Trophoblast cell (in vitro differentiated cells and primary cell): ENCODE results near the gene SNX21.

Experiments
- DNase-seq, 2 donors: peaks; one replicate each; pipeline ENCODE4 v3.0.0-alpha.2; 2016
- H2AFZ ChIP-seq: 2 replicates; pipeline ENCODE4 v1.6.1; 2013; ENCODE audit warnings: low read length, moderate library complexity, mild to moderate bottlenecking; ENCODE audit not compliant: insufficient read depth, poor library complexity
- H2AK5ac ChIP-seq: 2 replicates; pipeline ENCODE4 v1.6.1; 2013; ENCODE audit warnings: mild to moderate bottlenecking, low read length
- H2BK120ac ChIP-seq: 2 replicates; pipeline ENCODE4 v1.6.1; 2013; ENCODE audit warnings: low read length, mild to moderate bottlenecking, moderate library complexity; ENCODE audit not compliant: insufficient read depth, poor library complexity
- H2BK12ac ChIP-seq: 2 replicates; pipeline ENCODE4 v1.6.1; 2013; ENCODE audit warnings: mild to moderate bottlenecking, low read length, moderate library complexity
- H2BK5ac ChIP-seq: 2 replicates; pipeline ENCODE4 v1.6.1; 2013; ENCODE audit warnings: low read length, low read depth, moderate library complexity, mild to moderate bottlenecking; ENCODE audit not compliant: poor library complexity
- H3K14ac ChIP-seq: 2 replicates; pipeline ENCODE4 v1.6.1; 2013; ENCODE audit warnings: mild to moderate bottlenecking, low read length
- H3K18ac ChIP-seq: 2 replicates; pipeline ENCODE4 v1.6.1; 2013; ENCODE audit warnings: mild to moderate bottlenecking, low read length
- H3K23ac ChIP-seq: 2 replicates; pipeline ENCODE4 v1.6.1; 2013; ENCODE audit warnings: low read length
- H3K27ac ChIP-seq: 2 replicates; pipeline ENCODE4 v1.5.1; 2013; ENCODE audit warnings: low read depth, mild to moderate bottlenecking, inconsistent platforms, low read length, moderate library complexity
- H3K27me3 ChIP-seq: 2 replicates; pipeline ENCODE4 v1.6.1; 2013; ENCODE audit warnings: inconsistent platforms, mild to moderate bottlenecking, low read length, moderate library complexity; ENCODE audit not compliant: insufficient read depth
- H3K36me3 ChIP-seq, 2 experiments: 1 replicate in 1 of 2; 2 replicates in 1 of 2; pipeline ENCODE4 v1.6.1; 2013; ENCODE audit warnings: low read length in 2 of 2, mild to moderate bottlenecking in 2 of 2, moderate library complexity in 1 of 2; ENCODE audit not compliant: insufficient read depth in 2 of 2, control insufficient read depth in 1 of 2
- H3K4ac ChIP-seq: 2 replicates; pipeline ENCODE4 v1.6.1; 2013; ENCODE audit warnings: low read depth, mild to moderate bottlenecking, low read length, moderate library complexity
- H3K4me1 ChIP-seq, 2 experiments: 1 replicate in 1 of 2; 2 replicates in 1 of 2; pipeline ENCODE4 v1.6.1; 2013; ENCODE audit warnings: low read length in 2 of 2, mild to moderate bottlenecking in 2 of 2, moderate library complexity in 1 of 2; ENCODE audit not compliant: insufficient read depth in 2 of 2, control insufficient read depth in 1 of 2
- H3K4me2 ChIP-seq: 2 replicates; pipeline ENCODE4 v1.6.1; 2013; ENCODE audit warnings: inconsistent platforms, mild to moderate bottlenecking, low read length, moderate library complexity
- H3K4me3 ChIP-seq: 2 replicates; pipeline ENCODE4 v1.5.1; 2013; ENCODE audit warnings: mild to moderate bottlenecking, low read depth, low read length, inconsistent platforms
- H3K79me1 ChIP-seq: one replicate; pipeline ENCODE4 v1.6.1; 2013; ENCODE audit warnings: low read length
- H3K79me2 ChIP-seq: 2 replicates; pipeline ENCODE4 v1.6.1; 2013; ENCODE audit warnings: low read length, mild to moderate bottlenecking; ENCODE audit not compliant: control insufficient read depth, insufficient read depth, poor library complexity
- H3K9ac ChIP-seq: 2 replicates; pipeline ENCODE4 v1.6.1; 2013; ENCODE audit warnings: mild to moderate bottlenecking, low read length
- H3K9me3 ChIP-seq: 2 replicates; pipeline ENCODE4 v1.6.1; 2013; ENCODE audit warnings: low read depth, mild to moderate bottlenecking, control low read depth, inconsistent platforms, low read length; ENCODE audit not compliant: insufficient read depth
- H4K12ac ChIP-seq: 2 replicates; pipeline ENCODE4 v1.6.1; 2013; ENCODE audit warnings: low read depth, mild to moderate bottlenecking, low read length, moderate library complexity
- H4K8ac ChIP-seq: 2 replicates; pipeline ENCODE4 v1.6.1; 2013; ENCODE audit warnings: low read depth, mild to moderate bottlenecking, low read length, moderate library complexity
- H4K91ac ChIP-seq: one replicate; pipeline ENCODE4 v1.6.1; 2013; ENCODE audit warnings: low read depth, mild to moderate bottlenecking, low read length, moderate library complexity
- WGBS: extraction: QIAGEN DNeasy Blood & Tissue Kit; methylation state at CpG from one replicate; pipeline ENCODE4 v1.1.7; 2013; ENCODE audit warnings: missing lambda C conversion rate; ENCODE audit not compliant: insufficient read length, insufficient coverage; ENCODE audit errors: extremely low coverage; 5-methylcytosine and 5-hydroxymethylcytosine counted together

The SNX21 gene

GRCh38 chr20:45890985-45891983, 57.7 kb downstream of the SNX21 start, which contains the start of the genes CTSA and NEURL2:
Gene CTSA, plus strand, starts transcription at chr20:45891335. Its CDS starts 234 bp downstream, at chr20:45891569.
Gene NEURL2, minus strand, starts transcription at chr20:45891208. Its CDS starts 217 bp downstream, at chr20:45890991.
- H3K9ac ChIP-seq: peak within 1 kb of the TSS; percentile 74
- H2AK5ac ChIP-seq: peak within 1 kb of the TSS; percentile 3
- peak within 1 kb of the TSS; percentile 73 for H3K14ac ChIP-seq
- no CpG with 5 or more reads among the region's 78 CpGs for WGBS
- H2AFZ ChIP-seq: peak within 1 kb of the TSS; percentile 93
- H3K4me2 ChIP-seq: peak within 1 kb of the TSS; percentile 97
- H4K91ac ChIP-seq: peak within 1 kb of the TSS; percentile 56
- H3K79me1 ChIP-seq: peaks cover 9% of the 10 kb centered on the region
- H4K12ac ChIP-seq: peak within 1 kb of the TSS; percentile 78
- no peak within 1 kb of the TSS for H3K23ac ChIP-seq
- peak within 1 kb of the TSS; percentile 95 for H4K8ac ChIP-seq
- no peak within 1 kb of the TSS for H2BK12ac ChIP-seq
- peak within 1 kb of the TSS; percentile 70 for H2BK120ac ChIP-seq
- H3K9me3 ChIP-seq: no peaks in the 10 kb centered on the region
- H3K4me1 ChIP-seq: peaks cover 9 to 15% of the 10 kb centered on the region in 2 experiments
- no peak within 1 kb of the TSS for H3K27ac ChIP-seq
- no peaks in the 10 kb centered on the region for H3K27me3 ChIP-seq
- peak within 1 kb of the TSS; percentile 80 for H3K4me3 ChIP-seq
- H2BK5ac ChIP-seq: peak within 1 kb of the TSS; percentile 15
- peaks cover 4% of the 10 kb centered on the region for H3K79me2 ChIP-seq
- peak within 1 kb of the TSS; percentile 48 for H3K4ac ChIP-seq
- peak; percentile 76 to 84 for DNase-seq
- H3K18ac ChIP-seq: peak within 1 kb of the TSS; percentile 32
- peaks cover 6 to 22% of the 10 kb centered on the region in 2 experiments for H3K36me3 ChIP-seq

GRCh38 chr20:45892049-45892825, 58.6 kb downstream of the SNX21 start:
- no peak overlapping the region for H2BK120ac ChIP-seq
- no peak overlapping the region for H3K23ac ChIP-seq
- H3K9ac ChIP-seq: no peak overlapping the region
- H4K8ac ChIP-seq: peak overlapping the region; percentile 95
- peak overlapping the region; percentile 2 for H3K18ac ChIP-seq
- H2AK5ac ChIP-seq: no peak overlapping the region
- H3K4me1 ChIP-seq: peaks cover 9 to 15% of the 10 kb centered on the region in 2 experiments
- no peak overlapping the region for H3K4ac ChIP-seq
- no peak overlapping the region for H3K27ac ChIP-seq
- WGBS: no CpG with 5 or more reads among the region's 9 CpGs
- peaks cover 13 to 27% of the 10 kb centered on the region in 2 experiments for H3K36me3 ChIP-seq
- peaks cover 4% of the 10 kb centered on the region for H3K79me2 ChIP-seq
- H3K9me3 ChIP-seq: no peaks in the 10 kb centered on the region
- no peak overlapping the region for H2AFZ ChIP-seq
- H3K4me2 ChIP-seq: peak overlapping the region; percentile 97
- no peak overlapping the region for H2BK5ac ChIP-seq
- no peaks in the 10 kb centered on the region for H3K27me3 ChIP-seq
- no peak overlapping the region for H2BK12ac ChIP-seq
- H4K12ac ChIP-seq: no peak overlapping the region
- H3K14ac ChIP-seq: no peak overlapping the region
- peak overlapping the region; percentile 22 for H4K91ac ChIP-seq
- peaks cover 9% of the 10 kb centered on the region for H3K79me1 ChIP-seq
- H3K4me3 ChIP-seq: no peak overlapping the region
- peak; percentile 37 to 63 for DNase-seq
